Activated CD4-positive, alpha-beta T cell treated with anti-CD3 and anti-CD28 coated beads, Interleukin-2, amount 10 ng/mL, durations not matched to agents 24 days and 14 days (primary cell): ENCODE data around the gene IRF8. TPM values are rescaled to one million over a fixed set of nuclear protein-coding genes. Genes with fewer than 3 reads are reported as not detected.
"Not testable (repeated sequence)": the region's sequence is repeated elsewhere in the genome, so short reads cannot be mapped to it uniquely, and the experiment has no call there.

Experiments used
- DNase-seq: peaks from one replicate; pipeline ENCODE4 v3.0.0; 2022
- H3K27ac Mint-ChIP-seq: one replicate; pipeline ENCODE4 v1.8.0; 2022; ENCODE audit warnings: mild to moderate bottlenecking, mixed read lengths
- H3K27me3 Mint-ChIP-seq: one replicate; pipeline ENCODE4 v1.8.0; 2022; ENCODE audit warnings: mixed read lengths
- H3K36me3 Mint-ChIP-seq: one replicate; pipeline ENCODE4 v1.8.0; 2022; ENCODE audit warnings: low read depth, mild to moderate bottlenecking, mixed read lengths
- H3K4me1 Mint-ChIP-seq: one replicate; pipeline ENCODE4 v1.8.0; 2021; ENCODE audit warnings: mixed read lengths
- H3K4me3 Mint-ChIP-seq: one replicate; pipeline ENCODE4 v1.8.0; 2022; ENCODE audit warnings: mild to moderate bottlenecking, moderate library complexity, mixed read lengths
- H3K9me3 Mint-ChIP-seq: one replicate; pipeline ENCODE4 v1.8.0; 2021; ENCODE audit warnings: mixed read lengths
- intact Hi-C: fragments of 100-400 bp; cut with micrococcal nuclease; formaldehyde crosslinking; loops from one replicate; pipeline ENCODE4 v1.15.1; 2023
- total RNA-seq: library from RNA; stranded (reverse); gene quantifications from 2 replicates; pipeline ENCODE4 v1.2.3, GENCODE V29; 2022

Gene IRF8
- total RNA-seq, 1 donor from 2014 or later = 235 TPM

DNA sequence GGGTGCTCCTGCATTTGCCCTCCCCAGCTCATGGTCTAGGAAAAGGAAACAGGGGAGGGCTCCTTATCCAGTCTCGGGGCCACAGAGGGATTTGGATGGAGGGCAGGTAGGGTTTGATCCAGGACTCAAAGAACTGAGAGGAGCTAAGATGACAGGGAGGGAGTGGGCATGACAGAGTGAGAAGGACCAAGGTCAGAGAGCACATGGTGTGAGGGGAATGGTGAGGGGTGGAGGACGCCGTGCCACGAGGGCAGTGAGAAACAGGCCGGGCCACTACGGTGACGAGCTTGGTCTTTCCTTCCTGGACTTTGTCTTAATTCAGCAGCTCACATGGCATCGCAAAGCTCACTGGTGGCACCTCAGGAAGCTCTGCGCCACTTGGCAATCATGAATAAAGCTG lies 35.2 kb downstream of the IRF8 start:
- Mint-ChIP-seq H3K9me3 (no peaks in the 10 kb centered on the region), H3K27me3 (peaks cover 3% of the 10 kb centered on the region), H3K27ac (peak overlapping the region; percentile 98), H3K36me3 (peaks cover 6% of the 10 kb centered on the region), H3K4me3 (peak overlapping the region; percentile 4), H3K4me1 (peaks cover 53% of the 10 kb centered on the region)
- no peak for DNase-seq
- intact Hi-C loops = no loop called here

GRCh38 chr16:85935391-85935973 lies 36.5 kb downstream of the IRF8 start:
- Mint-ChIP-seq H3K4me1 (peaks cover 60% of the 10 kb centered on the region), H3K4me3 (peak overlapping the region; percentile 60), H3K27me3 (peaks cover 3% of the 10 kb centered on the region), H3K9me3 (no peaks in the 10 kb centered on the region), H3K27ac (peak overlapping the region; percentile 98), H3K36me3 (peaks cover 6% of the 10 kb centered on the region)
- intact Hi-C loops = no loop called here
- DNase-seq = no peak

GRCh38 chr16:85935974-85936760 lies 37.2 kb downstream of the IRF8 start:
- Mint-ChIP-seq H3K27ac (peak overlapping the region; percentile 98), H3K36me3 (peaks cover 6% of the 10 kb centered on the region), H3K4me3 (peak overlapping the region; percentile 60), H3K9me3 (no peaks in the 10 kb centered on the region), H3K4me1 (peaks cover 60% of the 10 kb centered on the region), H3K27me3 (peaks cover 3% of the 10 kb centered on the region)
- intact Hi-C loops = loop anchor here (1.0 to 2.0 kb wide), 7 partner anchors 11 to 56 kb away; no protein-coding TSS in a partner anchor
- peak; percentile 90 for DNase-seq

- Mint-ChIP-seq H3K4me3 (peak overlapping the region; percentile 60), H3K27me3 (peaks cover 3% of the 10 kb centered on the region), H3K4me1 (peaks cover 62% of the 10 kb centered on the region), H3K36me3 (peaks cover 6% of the 10 kb centered on the region), H3K9me3 (no peaks in the 10 kb centered on the region), H3K27ac (peak overlapping the region; percentile 98)
- intact Hi-C loops = loop anchor here (1.0 to 2.0 kb wide), 7 partner anchors 10 to 57 kb away; no protein-coding TSS in a partner anchor
- DNase-seq = no peak
These were observed 37.9 kb downstream of the IRF8 start for GRCh38 chr16:85936816-85937215.

- H3K4me1 Mint-ChIP-seq = peaks cover 62% of the 10 kb centered on the region
- no peak for DNase-seq
- H3K9me3 Mint-ChIP-seq = no peaks in the 10 kb centered on the region
- peak overlapping the region; percentile 31 for H3K27ac Mint-ChIP-seq
- H3K27me3 Mint-ChIP-seq = no peaks in the 10 kb centered on the region
- H3K4me3 Mint-ChIP-seq = no peak overlapping the region
- intact Hi-C loops = no loop called here
- H3K36me3 Mint-ChIP-seq = peaks cover 5% of the 10 kb centered on the region
These were observed 41.3 kb downstream of the IRF8 start for GRCh38 chr16:85940214-85940613.

DNA sequence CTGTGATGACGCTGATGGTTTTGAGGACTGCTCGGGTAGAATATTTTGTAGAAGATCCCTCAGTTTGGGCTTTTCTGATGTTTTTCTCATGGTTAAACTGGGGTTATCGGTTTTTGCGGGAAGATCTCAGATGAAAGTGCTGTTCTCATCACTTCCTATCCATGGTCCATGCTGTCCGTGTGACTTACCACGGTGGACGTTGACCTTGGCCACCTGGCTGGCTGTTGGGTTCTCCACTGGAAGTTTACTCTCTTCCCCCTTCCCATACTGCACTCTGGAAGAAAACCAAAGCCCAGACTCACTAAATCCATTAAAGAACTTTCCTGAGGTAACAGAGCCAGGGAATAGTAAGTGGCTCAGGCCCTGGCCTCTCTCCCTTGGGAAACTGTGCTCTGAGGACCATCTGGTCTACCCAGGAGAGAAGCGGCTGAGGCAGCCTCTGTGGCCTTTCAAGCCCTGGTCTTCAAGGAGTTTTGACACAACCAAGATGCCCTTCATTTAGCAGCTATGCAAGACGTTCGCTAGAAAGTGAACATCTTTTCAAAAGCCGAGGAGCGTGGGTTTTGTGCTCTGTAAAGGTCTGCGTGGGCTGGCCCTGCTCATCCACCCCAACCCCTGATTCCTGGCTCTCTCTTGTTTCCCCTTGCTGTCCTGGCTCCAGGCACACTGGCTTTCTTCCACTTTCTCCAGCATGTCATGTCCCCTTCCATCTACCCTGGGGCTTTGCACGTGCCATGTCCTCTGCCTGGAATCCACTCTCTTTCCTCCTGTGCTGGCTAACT lies 43.1 kb downstream of the IRF8 start:
- H3K9me3 Mint-ChIP-seq = no peaks in the 10 kb centered on the region
- peaks cover 58% of the 10 kb centered on the region for H3K4me1 Mint-ChIP-seq
- peak overlapping the region; percentile 12 for H3K27ac Mint-ChIP-seq
- intact Hi-C loops = no loop called here
- no peak for DNase-seq
- no peaks in the 10 kb centered on the region for H3K27me3 Mint-ChIP-seq
- no peak overlapping the region for H3K4me3 Mint-ChIP-seq
- H3K36me3 Mint-ChIP-seq = peaks cover 5% of the 10 kb centered on the region

GRCh38 chr16:85942659-85943058 lies 43.7 kb downstream of the IRF8 start:
- H3K9me3 Mint-ChIP-seq, H3K36me3 Mint-ChIP-seq, DNase-seq, H3K4me3 Mint-ChIP-seq, intact Hi-C loops, H3K27me3 Mint-ChIP-seq: not testable (repeated sequence)
- H3K4me1 Mint-ChIP-seq = peaks cover 59% of the 10 kb centered on the region
- H3K27ac Mint-ChIP-seq = peak overlapping the region; percentile 12

DNA sequence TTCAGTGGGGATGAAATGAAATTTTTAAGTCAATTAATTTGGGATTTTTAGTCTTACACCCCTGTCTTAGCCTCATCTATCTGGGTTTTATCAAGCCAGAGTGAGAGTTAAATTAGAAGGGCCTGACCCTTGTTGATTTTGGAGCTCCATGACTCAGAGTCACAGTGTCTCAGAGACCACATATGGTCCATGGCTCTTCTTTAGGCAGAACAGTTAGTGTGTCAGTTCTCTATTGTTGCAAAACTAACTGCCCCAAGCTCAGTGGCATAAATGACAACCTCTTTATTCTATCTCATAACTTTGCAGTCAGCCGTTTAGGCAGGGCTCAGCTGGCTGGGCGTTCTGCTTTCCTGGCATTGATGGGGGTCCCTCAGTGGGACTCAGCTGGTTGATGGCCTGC lies 44.7 kb downstream of the IRF8 start:
- Mint-ChIP-seq H3K27me3 (peaks cover under 1% of the 10 kb centered on the region), H3K9me3 (no peaks in the 10 kb centered on the region), H3K4me1 (peaks cover 62% of the 10 kb centered on the region), H3K36me3 (peaks cover 1% of the 10 kb centered on the region), H3K27ac (peak overlapping the region; percentile 88), H3K4me3 (peak overlapping the region; percentile 37)
- DNase-seq = no peak
- intact Hi-C loops = no loop called here

GRCh38 chr16:85944572-85945423 lies 45.8 kb downstream of the IRF8 start:
- peaks cover 3% of the 10 kb centered on the region for H3K27me3 Mint-ChIP-seq
- no peaks in the 10 kb centered on the region for H3K36me3 Mint-ChIP-seq
- peak overlapping the region; percentile 88 for H3K27ac Mint-ChIP-seq
- H3K4me3 Mint-ChIP-seq = peak overlapping the region; percentile 53
- no peaks in the 10 kb centered on the region for H3K9me3 Mint-ChIP-seq
- intact Hi-C loops = no loop called here
- DNase-seq = no peak
- peaks cover 63% of the 10 kb centered on the region for H3K4me1 Mint-ChIP-seq

GRCh38 chr16:85945424-85945751 lies 46.4 kb downstream of the IRF8 start:
- peaks cover 3% of the 10 kb centered on the region for H3K27me3 Mint-ChIP-seq
- intact Hi-C loops = no loop called here
- H3K9me3 Mint-ChIP-seq = no peaks in the 10 kb centered on the region
- H3K4me1 Mint-ChIP-seq = peaks cover 60% of the 10 kb centered on the region
- H3K27ac Mint-ChIP-seq = peak overlapping the region; percentile 88
- no peaks in the 10 kb centered on the region for H3K36me3 Mint-ChIP-seq
- peak overlapping the region; percentile 53 for H3K4me3 Mint-ChIP-seq
- DNase-seq = no peak

GRCh38 chr16:85946541-85947124 lies 47.7 kb downstream of the IRF8 start:
- intact Hi-C loops = loop anchor here (1.0 to 2.0 kb wide), 2 partner anchors 10 to 42 kb away; no protein-coding TSS in a partner anchor
- Mint-ChIP-seq H3K27ac (peak overlapping the region; percentile 62), H3K9me3 (no peaks in the 10 kb centered on the region), H3K27me3 (peaks cover 3% of the 10 kb centered on the region), H3K36me3 (no peaks in the 10 kb centered on the region), H3K4me3 (peak overlapping the region; percentile 39), H3K4me1 (peaks cover 63% of the 10 kb centered on the region)
- no peak for DNase-seq

DNA sequence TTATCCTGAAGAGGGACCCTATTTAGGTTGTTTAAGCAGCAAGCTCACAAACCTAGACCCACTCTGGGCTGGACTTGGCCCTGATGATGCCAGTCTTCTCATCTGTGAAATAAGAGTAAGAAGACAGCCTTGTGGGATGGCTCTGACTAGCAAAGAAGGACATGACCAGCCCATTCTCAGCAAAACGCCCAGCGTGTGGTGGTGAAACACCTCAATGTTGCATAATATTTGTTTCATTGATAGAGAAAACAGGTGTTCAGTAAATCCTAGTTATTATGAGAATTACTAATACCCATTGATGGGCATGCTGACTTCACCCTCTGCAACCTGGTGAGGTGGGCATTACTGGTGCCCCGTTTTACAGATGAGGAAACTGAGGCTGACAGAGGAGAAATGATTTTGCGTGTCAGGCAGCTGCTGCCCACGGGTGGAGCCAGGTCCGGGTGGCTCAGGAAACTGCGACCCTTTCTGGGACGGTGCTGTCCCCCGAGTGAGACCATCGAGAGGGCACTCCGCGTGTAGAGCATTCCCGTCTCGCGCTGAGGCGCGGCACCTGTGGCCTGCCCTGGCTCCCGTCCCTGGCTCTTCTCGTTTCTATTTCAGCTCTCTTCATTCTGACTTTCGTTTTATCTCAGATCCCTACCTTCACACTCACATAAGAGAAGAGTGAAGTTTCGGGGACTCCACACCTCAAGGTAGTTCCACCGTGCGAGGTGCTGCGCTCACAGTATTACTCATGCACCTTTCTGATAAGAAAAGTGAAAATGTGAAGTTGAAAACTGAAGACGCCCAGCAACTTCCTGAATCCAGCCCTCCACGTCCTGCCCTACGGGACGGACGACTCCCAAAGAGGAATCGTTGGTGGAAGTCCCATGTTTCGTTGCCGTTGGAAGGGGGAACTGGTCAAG lies 48.5 kb downstream of the IRF8 start:
- Mint-ChIP-seq H3K27ac (peak overlapping the region; percentile 62), H3K9me3 (no peaks in the 10 kb centered on the region), H3K4me3 (peak overlapping the region; percentile 73), H3K27me3 (peaks cover 3% of the 10 kb centered on the region), H3K36me3 (no peaks in the 10 kb centered on the region), H3K4me1 (peaks cover 56% of the 10 kb centered on the region)
- peak; percentile 76 for DNase-seq
- intact Hi-C loops = loop anchor here (1.0 to 2.0 kb wide), 2 partner anchors 11 to 41 kb away; no protein-coding TSS in a partner anchor
